Thoracic aorta (tissue), 2 donors: ENCODE results near the gene UBE2H. TPM values are rescaled to one million over a fixed set of nuclear protein-coding genes. Genes with fewer than 3 reads are reported as not detected.

ENCODE experiments used
- ATAC-seq: fragments of 150-250 bp; one replicate; pipeline ENCODE4 v1.8.0; 2017; ENCODE audit warnings: low read depth; ENCODE audit not compliant: insufficient number of reproducible peaks, low FRiP score
- DNase-seq: peaks from one replicate; pipeline ENCODE4 v3.0.0-alpha.2; 2020; ENCODE audit warnings: low spot score
- H3K27ac ChIP-seq, 2 donors: fragments of 200-600 bp; sonication (generic); 1 replicate in 1 of 2; 2 replicates in 1 of 2; pipeline ENCODE4 v1.5.1; 2016; ENCODE audit warnings: mild to moderate bottlenecking in 2 of 2, moderate library complexity in 2 of 2
- H3K27me3 ChIP-seq: fragments of 200-600 bp; sonication (generic); replicated peaks from 2 replicates; pipeline ENCODE4 v1.6.0; 2016; ENCODE audit warnings: mild to moderate bottlenecking; ENCODE audit not compliant: insufficient read depth
- H3K36me3 ChIP-seq: fragments of 200-600 bp; sonication (generic); one replicate; pipeline ENCODE4 v1.5.1; 2016
- H3K4me1 ChIP-seq, 2 donors: fragments of 200-600 bp; sonication (generic); 1 replicate in 1 of 2; 2 replicates in 1 of 2; pipeline versions ENCODE4 v1.5.1 to v1.6.0; 2016; ENCODE audit warnings: low read depth in 2 of 2, mild to moderate bottlenecking in 1 of 2; ENCODE audit not compliant: control insufficient read depth in 1 of 2
- H3K4me3 ChIP-seq: fragments of 200-600 bp; sonication (generic); 2 replicates; pipeline ENCODE4 v1.5.1; 2016; ENCODE audit warnings: mild to moderate bottlenecking
- H3K9me3 ChIP-seq: fragments of 200-600 bp; sonication (generic); 2 replicates; pipeline ENCODE4 v1.5.1; 2016
- total RNA-seq, 2 donors: library from RNA; depleted of rRNA; stranded (reverse); fragments of >200 nt; gene quantifications; one replicate each; pipeline versions ENCODE4 v1.1.0 to v1.2.3, GENCODE V29; 2016
- TF ChIP-seq, protein P1 (sequence below): fragments of 200-600 bp; sonication (generic); IDR thresholded peaks from one replicate; pipeline ENCODE4 v1.5.1; 2019; ENCODE audit warnings: antibody characterized with exemption

The UBE2H gene
- total RNA-seq, 2 donors from 2014 or later: 136 to 158 TPM

DNA sequence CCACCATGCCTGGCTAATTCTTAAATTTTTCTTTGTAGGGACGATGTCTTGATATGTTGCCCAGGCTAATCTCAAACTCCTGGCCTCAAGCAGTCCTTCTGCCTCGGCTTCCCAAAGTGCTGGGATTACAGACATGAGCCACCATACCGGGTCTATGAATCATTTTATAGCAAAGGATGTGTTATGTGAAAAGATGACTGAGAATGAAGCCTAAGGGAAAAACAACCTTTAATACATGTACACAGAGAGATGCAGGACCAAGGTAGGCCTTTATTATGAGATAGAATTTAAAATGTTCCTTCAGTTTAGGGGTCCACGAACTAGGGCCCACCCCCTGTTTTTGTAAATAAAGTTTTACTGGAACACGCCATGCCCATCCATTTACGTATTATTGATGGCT, 41.0 kb downstream of the UBE2H start:
- H3K27ac ChIP-seq: no peak overlapping the region
- peaks cover 39 to 61% of the 10 kb centered on the region in 2 donors for H3K4me1 ChIP-seq
- no peak for DNase-seq
- H3K36me3 ChIP-seq: no peaks in the 10 kb centered on the region
- H3K9me3 ChIP-seq: no peaks in the 10 kb centered on the region
- H3K4me3 ChIP-seq: no peak overlapping the region
- H3K27me3 ChIP-seq: no peaks in the 10 kb centered on the region
- TF ChIP-seq, protein P1, sequence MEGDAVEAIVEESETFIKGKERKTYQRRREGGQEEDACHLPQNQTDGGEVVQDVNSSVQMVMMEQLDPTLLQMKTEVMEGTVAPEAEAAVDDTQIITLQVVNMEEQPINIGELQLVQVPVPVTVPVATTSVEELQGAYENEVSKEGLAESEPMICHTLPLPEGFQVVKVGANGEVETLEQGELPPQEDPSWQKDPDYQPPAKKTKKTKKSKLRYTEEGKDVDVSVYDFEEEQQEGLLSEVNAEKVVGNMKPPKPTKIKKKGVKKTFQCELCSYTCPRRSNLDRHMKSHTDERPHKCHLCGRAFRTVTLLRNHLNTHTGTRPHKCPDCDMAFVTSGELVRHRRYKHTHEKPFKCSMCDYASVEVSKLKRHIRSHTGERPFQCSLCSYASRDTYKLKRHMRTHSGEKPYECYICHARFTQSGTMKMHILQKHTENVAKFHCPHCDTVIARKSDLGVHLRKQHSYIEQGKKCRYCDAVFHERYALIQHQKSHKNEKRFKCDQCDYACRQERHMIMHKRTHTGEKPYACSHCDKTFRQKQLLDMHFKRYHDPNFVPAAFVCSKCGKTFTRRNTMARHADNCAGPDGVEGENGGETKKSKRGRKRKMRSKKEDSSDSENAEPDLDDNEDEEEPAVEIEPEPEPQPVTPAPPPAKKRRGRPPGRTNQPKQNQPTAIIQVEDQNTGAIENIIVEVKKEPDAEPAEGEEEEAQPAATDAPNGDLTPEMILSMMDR: no peak
- no peak for ATAC-seq

DNA sequence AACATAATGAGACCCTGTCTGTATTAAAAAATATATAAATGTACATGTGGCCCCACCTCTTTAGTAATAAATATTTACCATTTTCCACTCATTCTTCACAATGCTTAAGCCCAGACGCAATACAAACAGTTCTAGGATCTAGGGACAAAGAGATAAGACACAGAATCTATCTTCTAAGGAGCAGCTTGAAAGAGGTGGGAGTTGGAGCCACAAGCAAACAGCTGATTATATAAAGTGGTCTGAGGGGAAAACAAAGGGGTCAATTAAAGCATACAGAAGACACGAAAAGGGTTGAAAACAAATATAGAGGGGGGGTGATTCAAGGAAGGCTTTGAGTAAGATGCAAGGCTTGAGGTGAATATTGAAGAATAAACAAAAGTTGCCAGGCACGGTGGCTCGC, 43.1 kb downstream of the UBE2H start:
- Histone ChIP-seq H3K9me3 (no peaks in the 10 kb centered on the region), H3K4me3 (no peak overlapping the region), H3K27ac (no peak overlapping the region), H3K36me3 (peaks cover 4% of the 10 kb centered on the region), H3K4me1 (peaks cover 23 to 54% of the 10 kb centered on the region in 2 donors), H3K27me3 (no peaks in the 10 kb centered on the region)
- DNase-seq: no peak
- TF ChIP-seq, protein P1: no peak
- no peak for ATAC-seq

DNA sequence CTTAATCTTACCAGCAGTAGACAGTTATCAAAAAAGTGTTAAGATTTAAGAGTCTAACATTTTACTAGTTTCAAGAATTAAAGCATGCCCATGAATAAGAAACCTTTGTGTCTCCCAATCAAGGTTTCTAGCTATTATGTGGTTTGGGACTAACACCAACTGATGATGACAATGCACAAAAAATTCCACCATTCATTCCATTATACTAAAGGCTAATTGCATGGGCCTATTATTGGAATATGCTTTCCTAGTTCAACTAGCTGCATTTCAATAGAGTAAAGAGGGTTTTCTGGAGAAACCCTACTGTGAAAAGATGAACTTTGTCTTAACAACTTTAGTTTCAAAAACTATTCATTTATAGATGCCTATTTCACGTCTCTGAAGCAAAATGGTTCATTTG, 44.6 kb downstream of the UBE2H start:
- ATAC-seq: no peak
- no peak overlapping the region for H3K27ac ChIP-seq
- H3K9me3 ChIP-seq: no peaks in the 10 kb centered on the region
- DNase-seq: no peak
- TF ChIP-seq, protein P1: no peak
- H3K27me3 ChIP-seq: no peaks in the 10 kb centered on the region
- H3K36me3 ChIP-seq: peaks cover 7% of the 10 kb centered on the region
- H3K4me3 ChIP-seq: no peak overlapping the region
- peaks cover 28 to 60% of the 10 kb centered on the region in 2 donors for H3K4me1 ChIP-seq

DNA sequence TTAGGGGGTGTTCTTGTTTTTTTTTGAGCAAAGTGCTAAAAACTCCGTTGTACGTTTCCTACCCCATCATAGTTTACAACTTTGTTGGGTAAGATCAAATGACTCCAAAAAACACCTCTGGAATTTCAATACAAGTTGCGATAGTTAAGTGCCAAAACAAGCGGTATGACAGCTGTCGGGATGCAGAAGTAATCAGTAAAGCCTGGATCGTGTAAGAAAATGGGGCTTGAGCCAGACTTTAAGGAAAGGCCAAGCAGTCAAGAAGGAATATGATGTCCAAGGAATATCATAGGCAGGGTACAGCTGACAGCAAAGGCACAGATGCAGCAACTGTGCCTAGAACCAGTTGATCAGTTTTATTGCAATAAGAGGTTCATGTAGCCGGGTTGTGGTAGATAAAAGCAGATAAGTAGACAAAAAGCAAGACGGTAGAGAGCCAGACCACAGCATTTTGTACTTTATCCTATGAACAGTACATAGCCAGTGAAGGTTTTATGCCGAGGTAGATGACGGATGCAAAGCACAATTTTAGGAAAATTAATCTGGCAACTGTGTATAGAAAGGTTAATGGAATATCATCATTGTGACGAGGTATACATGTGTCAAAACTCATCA, 45.5 kb downstream of the UBE2H start:
- Histone ChIP-seq H3K4me1 (peaks cover 28 to 62% of the 10 kb centered on the region in 2 donors), H3K9me3 (no peaks in the 10 kb centered on the region), H3K27me3 (no peaks in the 10 kb centered on the region), H3K36me3 (peaks cover 7% of the 10 kb centered on the region), H3K4me3 (peak overlapping the region; percentile 1), H3K27ac (no peak overlapping the region)
- TF ChIP-seq, protein P1: no peak
- DNase-seq (no peak), ATAC-seq (no peak)

DNA sequence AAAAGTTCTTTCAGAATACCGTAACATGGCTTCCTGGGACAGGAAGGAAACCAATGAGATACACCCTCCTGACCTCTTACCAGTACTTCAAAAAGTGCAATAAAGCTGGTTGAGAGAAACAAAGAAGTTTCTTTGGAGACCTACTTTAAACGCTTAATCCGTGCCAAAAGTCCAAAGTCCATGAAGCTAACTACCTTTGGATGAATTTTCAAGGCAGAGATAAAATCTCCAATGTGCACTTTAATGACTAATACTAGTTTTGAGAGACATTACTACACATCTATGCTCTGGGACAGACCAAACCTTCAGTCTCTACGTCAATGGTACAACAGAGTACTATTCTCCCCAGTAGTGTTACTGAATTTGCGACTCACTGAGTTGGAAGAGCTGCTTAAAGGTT, 46.1 kb downstream of the UBE2H start:
- Histone ChIP-seq H3K4me3 (peak overlapping the region; percentile 1), H3K9me3 (no peaks in the 10 kb centered on the region), H3K4me1 (peaks cover 28 to 62% of the 10 kb centered on the region in 2 donors), H3K27ac (no peak overlapping the region), H3K36me3 (peaks cover 7% of the 10 kb centered on the region), H3K27me3 (no peaks in the 10 kb centered on the region)
- DNase-seq: no peak
- TF ChIP-seq, protein P1: no peak
- ATAC-seq: no peak
